K562 (cell line): ENCODE measurements around the gene ATP13A2. TPM values are rescaled to one million over a fixed set of nuclear protein-coding genes. Genes with fewer than 3 reads are reported as not detected.

Experiments
- CHAMP1 ChIP-seq: fragments of 450-650 bp; IDR thresholded peaks from 2 replicates; pipeline ENCODE4 v1.6.1; 2016; ENCODE audit warnings: mild to moderate bottlenecking
- EP300 ChIP-seq: IDR thresholded peaks from 2 replicates; pipeline ENCODE4 v1.6.1; 2012; ENCODE audit warnings: low read length, improper control_type of control experiment
- ETS1 ChIP-seq: conservative IDR thresholded peaks from 2 replicates; pipeline ENCODE4 v1.6.1; 2011; ENCODE audit warnings: low read depth, mild to moderate bottlenecking, low read length; ENCODE audit not compliant: control insufficient read depth
- FOS ChIP-seq: IDR thresholded peaks from 3 replicates; pipeline ENCODE4 v1.6.1; 2011; ENCODE audit not compliant: insufficient read length; ENCODE audit errors: extremely low read depth
- ID3 ChIP-seq, 2 experiments: fragments of 250-450 bp in 1 of 2; fragments of 450-650 bp in 1 of 2; sonication (Bioruptor Pico) in 1 of 2; IDR thresholded peaks; 2 replicates each; pipeline versions ENCODE4 v1.6.1 to v1.8.0; 2016 to 2021; ENCODE audit warnings: mild to moderate bottlenecking in 2 of 2, moderate library complexity in 2 of 2, missing compliant biosample characterization in 1 of 2, missing genetic modification characterization in 1 of 2
- MBD2 ChIP-seq: sonication (generic); IDR thresholded peaks from 2 replicates; pipeline ENCODE4 v1.6.1; 2016; ENCODE audit warnings: low read depth, borderline replicate concordance
- MLLT1 ChIP-seq, 2 experiments: fragments of 450-650 bp; IDR thresholded peaks; 2 replicates each; pipeline ENCODE4 v1.6.1; 2016
- NBN ChIP-seq: fragments of 450-650 bp; IDR thresholded peaks from 2 replicates; pipeline ENCODE4 v1.6.1; 2016; ENCODE audit warnings: low read depth, mild to moderate bottlenecking
- PHB2 ChIP-seq: fragments of 450-650 bp; IDR thresholded peaks from 2 replicates; pipeline ENCODE4 v1.6.1; 2017; ENCODE audit warnings: low read depth
- SAFB ChIP-seq: fragments of 200-400 bp; formaldehyde crosslinking; IDR thresholded peaks from 2 replicates; pipeline ENCODE4 v1.6.1; 2017; ENCODE audit warnings: low read depth, low read length, borderline replicate concordance
- SIRT6 ChIP-seq: IDR thresholded peaks from one replicate; pipeline ENCODE4 v1.6.1; 2012; ENCODE audit warnings: low read depth, mild to moderate bottlenecking, control low read depth, inconsistent platforms, low read length, moderate library complexity
- SMAD1 ChIP-seq: fragments of 150-350 bp; IDR thresholded peaks from 2 replicates; pipeline ENCODE4 v1.6.1; 2014; ENCODE audit warnings: low read length, low read depth; ENCODE audit not compliant: partially characterized antibody
- TCF7 ChIP-seq: sonication (generic); IDR thresholded peaks from 2 replicates; pipeline ENCODE4 v1.6.1; 2016; ENCODE audit warnings: antibody characterized with exemption, borderline replicate concordance
- XRCC3 ChIP-seq: fragments of 450-650 bp; IDR thresholded peaks from 2 replicates; pipeline ENCODE4 v1.6.1; 2017; ENCODE audit warnings: mild to moderate bottlenecking, moderate library complexity
- YBX1 ChIP-seq: fragments of 450-650 bp; IDR thresholded peaks from 2 replicates; pipeline ENCODE4 v1.7.1; 2016; ENCODE audit warnings: mild to moderate bottlenecking
- ZFPM2 ChIP-seq: fragments of 250-450 bp; sonication (Bioruptor Pico); IDR thresholded peaks from 2 replicates; pipeline ENCODE4 v1.5.1; 2022; ENCODE audit warnings: mild to moderate bottlenecking
- ZNF436 ChIP-seq: fragments of 250-450, 450-650 bp; sonication (Bioruptor Pico); formaldehyde crosslinking; IDR thresholded peaks from 2 replicates; pipeline ENCODE4 v1.7.0; 2020; ENCODE audit warnings: mild to moderate bottlenecking
- ZNF668 ChIP-seq: fragments of 250-450 bp; sonication (Bioruptor Pico); IDR thresholded peaks from 2 replicates; pipeline ENCODE4 v1.8.0; 2022; ENCODE audit warnings: mild to moderate bottlenecking, inconsistent platforms
- ZNF778 ChIP-seq: fragments of 450-650 bp; formaldehyde crosslinking; IDR thresholded peaks from 2 replicates; pipeline ENCODE4 v1.4.0; 2020; ENCODE audit warnings: mild to moderate bottlenecking, moderate library complexity
- ZNF780A ChIP-seq: fragments of 250-450 bp; sonication (Bioruptor Pico); IDR thresholded peaks from 2 replicates; pipeline ENCODE4 v1.5.0; 2021; ENCODE audit warnings: mild to moderate bottlenecking
- polyA plus RNA-seq, 8 experiments: library from polyadenylated mRNA; depleted of rRNA in 4 of 8; stranded (reverse) in 5 of 8; unstranded in 3 of 8; fragments of >200 nt; fragmentation: Nextera tagmentation in 2 of 8; fragmentation: Illumina TruSeq in 1 of 8; extraction: Ambion mirVana in 2 of 8; extraction: Trizol in 1 of 8; gene quantifications; 2 replicates each; pipeline versions ENCODE4 v1.2.1 to v1.2.3, GENCODE V29; 2011 to 2014; ENCODE audit warnings: inconsistent platforms in 1 of 8, missing spikeins in 1 of 8
- total RNA-seq, 7 experiments: library from RNA; depleted of rRNA in 6 of 7; stranded (reverse); fragments of >200 nt in 6 of 7; fragmentation: Illumina TruSeq in 2 of 7; extraction: Trizol in 2 of 7; gene quantifications; 2 replicates each; pipeline versions ENCODE4 v1.2.1 to v1.2.3, GENCODE V29; 2011 to 2021; ENCODE audit warnings: low replicate concordance in 1 of 7
- TF ChIP-seq, protein P1 (sequence below), 3 experiments: IDR thresholded peaks in 2 of 3; conservative IDR thresholded peaks in 1 of 3; 2 replicates each; pipeline ENCODE4 v1.5.1; 2011 to 2012; ENCODE audit warnings: low read length in 3 of 3, mild to moderate bottlenecking in 3 of 3, control low read depth in 2 of 3, improper control_type of control experiment in 1 of 3, inconsistent platforms in 1 of 3, low read depth in 1 of 3, mixed read lengths in 1 of 3, moderate library complexity in 1 of 3; ENCODE audit not compliant: insufficient read depth in 2 of 3

Gene ATP13A2
- total and polyA plus RNA-seq, 9 of the 15 experiments (the other 6 are each of a cell fraction or from before 2014, with no cell fraction given), result 0.36 to 56.3 (median 16.3) TPM

GRCh38 chr1:17013491-17014320, 2.0 kb upstream of the ATP13A2 start (continued):
- TF ChIP-seq ZFPM2 (CRISPR knock-in tag) (no peak), SMAD1 (no peak), NBN (no peak), YBX1 (no peak), TCF7 (no peak), FOS (no peak), ZNF436 (no peak), ZNF668 (CRISPR knock-in tag) (no peak), ID3 (CRISPR knock-in tag; IDR thresholded peaks at IDR 0.05) (no peak), ID3 (tag; IDR thresholded peaks at IDR 0.05) (no peak), SAFB (no peak), MBD2 (no peak), ETS1 (no peak), SIRT6 (no peak), EP300 (peak; percentile 33; the same call in 1 of the 2 replicates), ZNF780A (CRISPR knock-in tag) (no peak), XRCC3 (no peak), CHAMP1 (no peak), PHB2 (no peak), MLLT1 (IDR thresholded peaks at IDR 0.05) (peak in 1 of 2 experiments; percentile 68; a peak in 1 of 4 replicates), ZNF778 (no peak)
- TF ChIP-seq, protein P1, sequence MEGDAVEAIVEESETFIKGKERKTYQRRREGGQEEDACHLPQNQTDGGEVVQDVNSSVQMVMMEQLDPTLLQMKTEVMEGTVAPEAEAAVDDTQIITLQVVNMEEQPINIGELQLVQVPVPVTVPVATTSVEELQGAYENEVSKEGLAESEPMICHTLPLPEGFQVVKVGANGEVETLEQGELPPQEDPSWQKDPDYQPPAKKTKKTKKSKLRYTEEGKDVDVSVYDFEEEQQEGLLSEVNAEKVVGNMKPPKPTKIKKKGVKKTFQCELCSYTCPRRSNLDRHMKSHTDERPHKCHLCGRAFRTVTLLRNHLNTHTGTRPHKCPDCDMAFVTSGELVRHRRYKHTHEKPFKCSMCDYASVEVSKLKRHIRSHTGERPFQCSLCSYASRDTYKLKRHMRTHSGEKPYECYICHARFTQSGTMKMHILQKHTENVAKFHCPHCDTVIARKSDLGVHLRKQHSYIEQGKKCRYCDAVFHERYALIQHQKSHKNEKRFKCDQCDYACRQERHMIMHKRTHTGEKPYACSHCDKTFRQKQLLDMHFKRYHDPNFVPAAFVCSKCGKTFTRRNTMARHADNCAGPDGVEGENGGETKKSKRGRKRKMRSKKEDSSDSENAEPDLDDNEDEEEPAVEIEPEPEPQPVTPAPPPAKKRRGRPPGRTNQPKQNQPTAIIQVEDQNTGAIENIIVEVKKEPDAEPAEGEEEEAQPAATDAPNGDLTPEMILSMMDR (IDR thresholded peaks at IDR 0.05 in 2 of 3, conservative IDR thresholded peaks at IDR 0.05 in 1 of 3; ENCODE audit: insufficient read depth in 2 of 3, low read depth in 1 of 3, low read length in 3 of 3), result no peak
